Caco-2 (cell line): ENCODE measurements around the gene MAML1. TPM values are rescaled to one million over a fixed set of nuclear protein-coding genes. Genes with fewer than 3 reads are reported as not detected.

Experiments
- BruUV-seq: library from RNA; stranded (reverse); fragments of 400-500 nt; replicated peaks from 2 replicates; lab custom pipeline; 2021; lab: Mats Ljungman, UMichigan
- CTCF ChIA-PET: fragments of 300-600 bp; sonication (Branson Sonifier 250); formaldehyde crosslinking; loops from one replicate; lab custom pipeline; 2022; ENCODE audit warnings: antibody characterized with exemption; lab: Charles Lee
- POLR2A ChIA-PET: fragments of 300-600 bp; sonication (Branson Sonifier 250); formaldehyde crosslinking; loops from one replicate; lab custom pipeline; 2022; ENCODE audit warnings: antibody characterized with exemption; lab: Charles Lee
- DNase-seq, 2 experiments: peaks; one replicate each; pipeline versions ENCODE4 v3.0.0 to v3.0.0-alpha.2; 2020 to 2022
- H3K27me3 ChIP-seq: replicated peaks from 2 replicates; pipeline ENCODE4 v1.6.0; 2011; ENCODE audit warnings: low read length; ENCODE audit not compliant: control insufficient read depth, insufficient read depth
- H3K36me3 ChIP-seq: 2 replicates; pipeline ENCODE4 v1.5.1; 2011; ENCODE audit warnings: low read length; ENCODE audit not compliant: control insufficient read depth, insufficient read depth
- H3K4me1 ChIP-seq: fragments of 250-450 bp; sonication (Bioruptor Pico); 2 replicates; pipeline ENCODE4 v1.5.1; 2020; ENCODE audit warnings: mild to moderate bottlenecking
- H3K4me3 ChIP-seq: 2 replicates; pipeline ENCODE4 v1.5.1; 2011; ENCODE audit warnings: low read depth, mild to moderate bottlenecking, control low read depth, low read length
- H3K9me3 ChIP-seq: fragments of 250-450 bp; sonication (Bioruptor Pico); 2 replicates; pipeline ENCODE4 v1.5.1; 2020; ENCODE audit warnings: mild to moderate bottlenecking, moderate library complexity
- H3K27ac Mint-ChIP-seq: one replicate; pipeline ENCODE4 v1.8.0; 2022; ENCODE audit warnings: mixed read lengths; ENCODE audit not compliant: unreplicated experiment
- H3K27me3 Mint-ChIP-seq: one replicate; pipeline ENCODE4 v1.8.0; 2022; ENCODE audit warnings: mixed read lengths; ENCODE audit not compliant: insufficient read depth, unreplicated experiment
- H3K36me3 Mint-ChIP-seq: one replicate; pipeline ENCODE4 v1.8.0; 2022; ENCODE audit warnings: mild to moderate bottlenecking, mixed read lengths; ENCODE audit not compliant: insufficient read depth, unreplicated experiment
- H3K4me1 Mint-ChIP-seq: one replicate; pipeline ENCODE4 v1.8.0; 2022; ENCODE audit warnings: low read depth, mixed read lengths; ENCODE audit not compliant: unreplicated experiment
- H3K4me3 Mint-ChIP-seq: one replicate; pipeline ENCODE4 v1.8.0; 2022; ENCODE audit warnings: mild to moderate bottlenecking, moderate library complexity, mixed read lengths; ENCODE audit not compliant: unreplicated experiment
- H3K9me3 Mint-ChIP-seq: one replicate; pipeline ENCODE4 v1.8.0; 2022; ENCODE audit warnings: mixed read lengths; ENCODE audit not compliant: unreplicated experiment
- CTCF ChIP-seq, 2 experiments: fragments of 200-600 bp in 1 of 2; IDR thresholded peaks; 1 replicate in 1 of 2; 2 replicates in 1 of 2; pipeline versions ENCODE4 v1.5.1 to v1.8.0; 2011 to 2022; ENCODE audit warnings: antibody characterized with exemption in 1 of 2, control low read depth in 1 of 2, inconsistent platforms in 1 of 2, low read depth in 1 of 2, low read length in 1 of 2, mild to moderate bottlenecking in 1 of 2, moderate library complexity in 1 of 2; ENCODE audit not compliant: insufficient read depth in 1 of 2, severe bottlenecking in 1 of 2, unreplicated experiment in 1 of 2
- intact Hi-C: fragments of 100-400 bp; cut with micrococcal nuclease; formaldehyde crosslinking; loops from one replicate; pipeline ENCODE4 v1.10.0; 2022; ENCODE audit not compliant: unreplicated experiment
- total RNA-seq: library from RNA; stranded (reverse); gene quantifications from 2 replicates; pipeline ENCODE4 v1.2.3, GENCODE V29; 2022

MAML1 gene
- total RNA-seq, 1 experiment from 2014 or later, result 41.3 TPM

GRCh38 chr5:179791881-179792611 is 59.4 kb downstream of the MAML1 start:
- ChIA-PET POLR2A (no interaction called here), CTCF (no interaction called here)
- no peak for DNase-seq
- Histone ChIP-seq H3K4me1 (peaks cover 14% of the 10 kb centered on the region; the same call in 1 of the 2 replicates), H3K36me3 (peaks cover 1% of the 10 kb centered on the region; the same call in 1 of the 2 replicates), H3K9me3 (no peaks in the 10 kb centered on the region), H3K27me3 (no peaks in the 10 kb centered on the region), H3K4me3 (no peak overlapping the region)
- intact Hi-C loops, result loop anchor here (10.0 kb wide), 1 partner anchor 117 kb away; no protein-coding TSS in a partner anchor
- Mint-ChIP-seq H3K4me1 (peaks cover 5% of the 10 kb centered on the region), H3K4me3 (no peak overlapping the region), H3K27me3 (no peaks in the 10 kb centered on the region), H3K36me3 (peaks cover 33% of the 10 kb centered on the region), H3K27ac (no peak overlapping the region), H3K9me3 (no peaks in the 10 kb centered on the region)
- no TSS peak for BruUV-seq
- TF ChIP-seq CTCF (IDR thresholded peaks at IDR 0.05; ENCODE audit: insufficient read depth in 1 of 2, low read depth in 1 of 2, low read length in 1 of 2, severe bottlenecking in 1 of 2, unreplicated experiment in 1 of 2), result no peak

- no peak overlapping the region for H3K4me3 Mint-ChIP-seq
- Histone ChIP-seq H3K9me3 (no peaks in the 10 kb centered on the region), H3K36me3 (peaks cover 1% of the 10 kb centered on the region; the same call in 1 of the 2 replicates), H3K4me3 (no peak overlapping the region), H3K27me3 (no peaks in the 10 kb centered on the region), H3K4me1 (peaks cover 14% of the 10 kb centered on the region; the same call in 1 of the 2 replicates)
- no peak for DNase-seq
- peaks cover 7% of the 10 kb centered on the region for H3K4me1 Mint-ChIP-seq
- intact Hi-C loops, result loop anchor here (10.0 kb wide), 1 partner anchor 118 kb away; no protein-coding TSS in a partner anchor
- ChIA-PET POLR2A (no interaction called here), CTCF (no interaction called here)
- no TSS peak for BruUV-seq
- peak overlapping the region; percentile 69 for H3K27ac Mint-ChIP-seq
- H3K9me3 Mint-ChIP-seq, result no peaks in the 10 kb centered on the region
- H3K27me3 Mint-ChIP-seq, result no peaks in the 10 kb centered on the region
- peaks cover 35% of the 10 kb centered on the region for H3K36me3 Mint-ChIP-seq
- TF ChIP-seq CTCF (IDR thresholded peaks at IDR 0.05; ENCODE audit: insufficient read depth in 1 of 2, low read depth in 1 of 2, low read length in 1 of 2, severe bottlenecking in 1 of 2, unreplicated experiment in 1 of 2), result no peak
These were observed 60.2 kb downstream of the MAML1 start for GRCh38 chr5:179792612-179793467.

- Histone ChIP-seq H3K4me1 (peaks cover 14% of the 10 kb centered on the region; the same call in 1 of the 2 replicates), H3K36me3 (peaks cover 1% of the 10 kb centered on the region; the same call in 1 of the 2 replicates), H3K4me3 (peak within 1 kb of the TSS; percentile 77), H3K9me3 (no peaks in the 10 kb centered on the region), H3K27me3 (no peaks in the 10 kb centered on the region)
- Mint-ChIP-seq H3K4me1 (peaks cover 7% of the 10 kb centered on the region), H3K9me3 (no peaks in the 10 kb centered on the region), H3K27me3 (no peaks in the 10 kb centered on the region), H3K4me3 (peak within 1 kb of the TSS; percentile 74), H3K36me3 (peaks cover 39% of the 10 kb centered on the region), H3K27ac (peak within 1 kb of the TSS; percentile 69)
- DNase-seq, result no peak
- ChIA-PET CTCF (no interaction called here), POLR2A (no interaction called here)
- intact Hi-C loops, result loop anchor here (10.0 kb wide), 1 partner anchor 119 kb away; no protein-coding TSS in a partner anchor
- no TSS peak for BruUV-seq
- no peak for TF ChIP-seq CTCF (IDR thresholded peaks at IDR 0.05; ENCODE audit: insufficient read depth in 1 of 2, low read depth in 1 of 2, low read length in 1 of 2, severe bottlenecking in 1 of 2, unreplicated experiment in 1 of 2)
These were observed 61.0 kb downstream of the MAML1 start, which contains the start of gene LTC4S for GRCh38 chr5:179793468-179794139. LTC4S (plus strand) TSS chr5:179793986; CDS start chr5:179794081, 95 bp downstream.
